H1 (cell line): ENCODE results near the gene ANKEF1. TPM values are rescaled to one million over a fixed set of nuclear protein-coding genes. Genes with fewer than 3 reads are reported as not detected.

Experiments
- CHD7 ChIP-seq: fragments of 300-600 bp; sonication (generic); IDR thresholded peaks from 2 replicates; pipeline ENCODE4 v1.7.1; 2012; ENCODE audit warnings: low read length, moderate library complexity, mild to moderate bottlenecking, inconsistent platforms; ENCODE audit not compliant: insufficient replicate concordance
- EZH2 ChIP-seq: fragments of 200-600 bp; sonication (generic); IDR thresholded peaks from 2 replicates; pipeline ENCODE4 v1.7.1; 2012; ENCODE audit warnings: low read depth, mild to moderate bottlenecking, moderate library complexity, low read length, inconsistent platforms; ENCODE audit not compliant: severe bottlenecking
- JUN ChIP-seq: IDR thresholded peaks from 2 replicates; pipeline ENCODE4 v1.6.1; 2011; ENCODE audit warnings: low read depth, mild to moderate bottlenecking, improper control_type of control experiment, low read length
- SIRT6 ChIP-seq: IDR thresholded peaks from one replicate; pipeline ENCODE4 v1.7.1; 2012; ENCODE audit warnings: low read length, inconsistent platforms
- SP4 ChIP-seq: IDR thresholded peaks from 2 replicates; pipeline ENCODE4 v1.6.1; 2012; ENCODE audit warnings: low read length, inconsistent platforms
- TCF12 ChIP-seq: IDR thresholded peaks from 2 replicates; pipeline ENCODE4 v1.6.1; 2011; ENCODE audit warnings: low read depth, mild to moderate bottlenecking, low read length
- USF2 ChIP-seq: IDR thresholded peaks from 2 replicates; pipeline ENCODE4 v1.6.1; 2011; ENCODE audit warnings: low read length, improper control_type of control experiment
- polyA plus RNA-seq, 7 experiments: library from polyadenylated mRNA; depleted of rRNA in 3 of 7; stranded (reverse) in 5 of 7; unstranded in 2 of 7; fragments of >200 nt in 5 of 7; fragments of 200-250 nt in 2 of 7; gene quantifications; 1 replicate in 5 of 7; 2 replicates in 1 of 7; 4 replicates in 1 of 7; pipeline versions ENCODE4 v1.2.1 to v1.2.3, GENCODE V29; 2011 to 2013; ENCODE audit warnings: missing spikeins in 2 of 7, mixed read lengths in 2 of 7
- total RNA-seq: library from RNA; stranded (reverse); fragmentation: NEBNext Ultra II Directional; extraction: Animal tissue kit (Norgen Biotek cat#: 25700); gene quantifications from 2 replicates; pipeline ENCODE4 v1.2.1, GENCODE V29; 2021

The ANKEF1 gene
- total and polyA plus RNA-seq, 2 of the 8 experiments (the other 6 are each of a cell fraction or from before 2014, with no cell fraction given): 2.8 to 10.0 TPM

DNA sequence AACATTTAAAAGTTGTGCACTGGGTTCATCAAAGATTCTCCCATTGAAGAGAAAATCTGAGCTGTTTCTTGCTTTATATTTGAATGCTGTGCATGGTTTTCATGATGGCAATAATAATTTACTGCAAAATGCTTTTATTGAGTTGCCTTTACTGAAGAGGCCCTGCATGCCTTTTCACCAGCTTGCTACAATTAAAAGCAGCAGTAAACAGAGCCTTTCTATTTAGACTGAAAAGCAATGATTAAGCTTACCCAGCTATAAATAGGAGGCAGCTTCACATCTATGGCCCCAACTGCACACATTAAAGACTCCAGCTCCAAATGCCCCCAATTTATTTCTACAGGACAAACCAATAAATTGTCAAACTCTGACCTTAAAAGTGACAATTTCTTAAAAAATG is 70.3 kb downstream of the ANKEF1 start (continued):
- TF ChIP-seq CHD7 (no peak), SP4 (no peak), EZH2 (no peak), SIRT6 (no peak), JUN (no peak), TCF12 (no peak), USF2 (no peak)
